ENCODE measurements around the gene ISG15.

The ISG15 gene

DNA sequence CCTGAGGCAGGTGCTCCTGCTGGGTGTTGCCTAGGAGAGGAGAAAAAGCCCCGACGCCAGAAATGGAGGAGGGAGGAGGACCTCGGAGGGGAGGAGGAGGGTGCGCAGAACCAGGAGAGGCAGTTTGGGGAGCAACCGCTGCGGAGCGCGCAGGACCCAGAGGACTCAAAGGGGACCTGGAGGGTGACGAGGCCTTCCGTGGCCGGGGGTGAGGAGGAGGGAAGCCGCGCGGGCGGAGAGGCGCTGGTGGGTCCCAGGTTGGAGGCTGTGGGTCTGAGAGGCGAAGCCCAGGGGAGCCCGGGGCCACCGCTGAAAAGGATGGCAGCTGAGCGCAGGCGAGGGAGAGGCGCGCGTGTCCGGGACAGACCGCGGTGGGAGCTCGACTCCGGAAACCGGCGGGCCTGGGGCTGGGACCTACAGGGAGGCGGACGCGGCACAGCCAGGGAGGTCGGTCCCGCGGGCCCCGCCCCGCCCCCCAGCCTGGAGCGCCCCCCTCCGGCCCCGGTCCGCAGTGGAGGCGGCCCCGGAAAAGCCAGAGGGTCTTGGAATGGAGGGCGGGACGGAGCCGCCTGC, 45.7 kb downstream of the ISG15 start:
- H3K27me3 ChIP-seq (replicated peaks) = no peaks in the 10 kb centered on the region
- H3K36me3 ChIP-seq (replicated peaks) = peaks cover 16% of the 10 kb centered on the region
- TF ChIP-seq, protein P1, sequence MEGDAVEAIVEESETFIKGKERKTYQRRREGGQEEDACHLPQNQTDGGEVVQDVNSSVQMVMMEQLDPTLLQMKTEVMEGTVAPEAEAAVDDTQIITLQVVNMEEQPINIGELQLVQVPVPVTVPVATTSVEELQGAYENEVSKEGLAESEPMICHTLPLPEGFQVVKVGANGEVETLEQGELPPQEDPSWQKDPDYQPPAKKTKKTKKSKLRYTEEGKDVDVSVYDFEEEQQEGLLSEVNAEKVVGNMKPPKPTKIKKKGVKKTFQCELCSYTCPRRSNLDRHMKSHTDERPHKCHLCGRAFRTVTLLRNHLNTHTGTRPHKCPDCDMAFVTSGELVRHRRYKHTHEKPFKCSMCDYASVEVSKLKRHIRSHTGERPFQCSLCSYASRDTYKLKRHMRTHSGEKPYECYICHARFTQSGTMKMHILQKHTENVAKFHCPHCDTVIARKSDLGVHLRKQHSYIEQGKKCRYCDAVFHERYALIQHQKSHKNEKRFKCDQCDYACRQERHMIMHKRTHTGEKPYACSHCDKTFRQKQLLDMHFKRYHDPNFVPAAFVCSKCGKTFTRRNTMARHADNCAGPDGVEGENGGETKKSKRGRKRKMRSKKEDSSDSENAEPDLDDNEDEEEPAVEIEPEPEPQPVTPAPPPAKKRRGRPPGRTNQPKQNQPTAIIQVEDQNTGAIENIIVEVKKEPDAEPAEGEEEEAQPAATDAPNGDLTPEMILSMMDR (IDR thresholded peaks at IDR 0.05; ENCODE audit: low read depth, low read length, missing control alignments) = peak; percentile 23
- DNase-seq = no peak
- no peak overlapping the region for H3K27ac ChIP-seq
- H3K4me3 ChIP-seq (ENCODE audit: low read depth, low read length) = peak overlapping the region; percentile 43
- in situ Hi-C loops (cut with HindIII; ENCODE audit: low pct_ligation_motif_present, low sequenced_read_pairs) = no loop called here

DNA sequence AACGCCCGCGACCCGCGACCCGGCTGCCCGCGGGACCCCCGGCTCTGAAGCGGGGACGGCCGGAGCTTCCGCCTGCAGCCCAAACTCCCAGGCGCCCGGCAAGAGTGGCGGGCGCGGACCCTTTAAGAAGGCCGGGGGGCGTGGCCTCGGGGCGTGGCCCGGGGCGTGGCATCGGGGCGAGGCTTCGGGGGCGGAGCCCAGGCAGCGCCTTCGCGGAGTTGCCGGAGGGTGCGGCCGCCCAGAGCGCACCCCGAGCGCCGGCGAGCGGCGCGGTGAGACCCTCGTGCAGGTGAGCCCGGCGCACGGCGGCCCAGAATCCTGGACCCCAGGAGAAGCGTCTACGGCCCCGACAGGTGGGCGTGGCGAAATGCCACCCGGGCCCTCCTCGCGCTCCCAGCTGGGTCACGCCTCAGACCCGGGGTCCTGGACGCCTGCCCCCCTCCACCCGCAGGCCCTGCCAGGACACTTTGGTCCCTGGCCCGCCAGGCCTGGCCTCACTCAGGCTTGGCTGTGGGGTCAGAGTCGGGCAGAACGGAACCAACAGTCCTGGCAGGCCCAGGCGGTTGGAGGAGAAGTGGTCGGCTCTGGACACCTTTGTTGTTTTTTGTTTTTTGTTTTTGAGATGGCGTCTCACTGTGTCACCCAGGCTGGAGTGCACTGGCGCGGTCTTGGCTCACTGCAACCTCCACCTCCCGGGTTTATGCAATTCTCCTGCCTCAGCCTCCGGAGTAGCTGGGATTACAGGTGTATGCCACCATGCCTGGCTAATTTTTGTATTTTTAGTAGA, 46.4 kb downstream of the ISG15 start:
- TF ChIP-seq, protein P1 (IDR thresholded peaks at IDR 0.05; ENCODE audit: low read depth, low read length, missing control alignments) = no peak
- in situ Hi-C loops (cut with HindIII; ENCODE audit: low pct_ligation_motif_present, low sequenced_read_pairs) = no loop called here
- Histone ChIP-seq H3K36me3 (replicated peaks) (peaks cover 9% of the 10 kb centered on the region), H3K27ac (no peak overlapping the region), H3K4me3 (ENCODE audit: low read depth, low read length) (peak overlapping the region; percentile 53), H3K27me3 (replicated peaks) (no peaks in the 10 kb centered on the region)
- DNase-seq = peak; percentile 58

DNA sequence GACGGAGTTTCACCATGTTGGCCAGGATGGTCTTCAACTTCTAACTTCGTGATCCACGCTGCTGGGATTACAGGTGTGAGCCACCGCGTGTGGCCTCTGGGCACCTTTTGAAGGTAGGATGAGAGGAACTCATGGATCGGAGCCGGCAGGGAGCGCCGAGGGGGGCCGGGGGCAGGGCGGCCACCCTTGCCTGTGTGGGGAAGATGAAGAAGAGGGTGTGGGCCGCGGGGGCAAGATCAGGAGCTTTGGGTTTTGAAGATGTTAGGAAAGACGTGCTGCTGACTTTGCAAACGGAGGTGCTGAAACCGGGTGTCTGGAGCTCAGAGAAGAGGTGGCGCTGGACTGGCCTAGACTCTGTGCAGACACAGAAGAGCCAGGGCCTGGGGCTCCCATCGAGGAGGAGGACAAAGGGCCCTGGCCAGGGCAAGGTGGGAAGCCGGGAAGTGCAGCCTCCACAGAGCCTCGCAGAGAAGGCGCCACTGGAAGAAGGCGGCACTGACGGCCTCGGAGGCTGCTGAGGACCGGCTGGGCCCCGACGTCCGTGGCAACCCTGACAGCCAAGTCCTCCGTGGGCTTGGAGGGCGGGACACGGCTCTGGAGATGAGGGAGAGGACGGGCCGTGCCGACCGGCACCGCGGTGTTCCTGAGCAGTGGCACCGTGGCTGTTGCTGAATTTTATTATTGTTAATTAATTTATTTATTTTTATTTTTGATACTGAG, 47.1 kb downstream of the ISG15 start:
- no peak for DNase-seq
- Histone ChIP-seq H3K27me3 (replicated peaks) (no peaks in the 10 kb centered on the region), H3K4me3 (ENCODE audit: low read depth, low read length) (no peak overlapping the region), H3K36me3 (replicated peaks) (peaks cover 2% of the 10 kb centered on the region), H3K27ac (no peak overlapping the region)
- TF ChIP-seq, protein P1 (IDR thresholded peaks at IDR 0.05; ENCODE audit: low read depth, low read length, missing control alignments) = no peak
- in situ Hi-C loops (cut with HindIII; ENCODE audit: low pct_ligation_motif_present, low sequenced_read_pairs) = no loop called here

DNA sequence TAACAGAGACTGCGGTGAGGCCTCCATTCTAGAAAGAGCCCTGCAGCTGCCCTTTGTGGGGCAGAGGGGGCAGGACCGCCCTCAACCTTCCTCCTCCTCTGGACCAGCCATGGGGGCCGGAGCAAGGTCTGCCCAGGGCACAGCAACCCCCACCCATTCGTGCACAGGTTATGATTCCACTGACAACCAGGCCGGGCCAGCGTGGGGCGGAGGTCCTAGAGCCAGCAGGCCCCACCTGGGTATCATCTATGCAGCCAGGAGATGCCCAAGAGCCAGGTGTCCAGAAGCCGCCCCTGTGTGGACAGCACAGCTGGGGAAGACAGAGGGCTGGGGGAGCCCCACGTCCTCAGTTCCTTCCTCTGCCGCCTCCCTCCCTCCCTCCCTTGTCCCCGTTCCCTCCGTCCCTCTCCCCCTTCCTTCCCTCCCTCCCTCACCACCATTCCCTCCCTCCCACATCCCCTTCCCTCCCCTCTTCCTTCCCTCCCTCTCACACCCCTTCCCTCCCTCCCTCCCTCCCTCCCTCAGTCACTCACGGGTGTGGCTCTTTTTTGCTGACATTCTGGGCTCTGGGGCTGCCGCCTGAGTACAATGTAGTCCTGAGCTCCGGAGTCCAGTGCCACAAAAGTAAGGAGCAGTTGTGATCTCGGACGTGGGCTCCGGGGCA, 48.5 kb downstream of the ISG15 start:
- in situ Hi-C loops (cut with HindIII; ENCODE audit: low pct_ligation_motif_present, low sequenced_read_pairs) = no loop called here
- H3K36me3 ChIP-seq (replicated peaks) = no peaks in the 10 kb centered on the region
- H3K27me3 ChIP-seq (replicated peaks) = no peaks in the 10 kb centered on the region
- H3K27ac ChIP-seq = no peak overlapping the region
- no peak overlapping the region for H3K4me3 ChIP-seq (ENCODE audit: low read depth, low read length)
- no peak for DNase-seq
- TF ChIP-seq, protein P1 (IDR thresholded peaks at IDR 0.05; ENCODE audit: low read depth, low read length, missing control alignments) = no peak

DNA sequence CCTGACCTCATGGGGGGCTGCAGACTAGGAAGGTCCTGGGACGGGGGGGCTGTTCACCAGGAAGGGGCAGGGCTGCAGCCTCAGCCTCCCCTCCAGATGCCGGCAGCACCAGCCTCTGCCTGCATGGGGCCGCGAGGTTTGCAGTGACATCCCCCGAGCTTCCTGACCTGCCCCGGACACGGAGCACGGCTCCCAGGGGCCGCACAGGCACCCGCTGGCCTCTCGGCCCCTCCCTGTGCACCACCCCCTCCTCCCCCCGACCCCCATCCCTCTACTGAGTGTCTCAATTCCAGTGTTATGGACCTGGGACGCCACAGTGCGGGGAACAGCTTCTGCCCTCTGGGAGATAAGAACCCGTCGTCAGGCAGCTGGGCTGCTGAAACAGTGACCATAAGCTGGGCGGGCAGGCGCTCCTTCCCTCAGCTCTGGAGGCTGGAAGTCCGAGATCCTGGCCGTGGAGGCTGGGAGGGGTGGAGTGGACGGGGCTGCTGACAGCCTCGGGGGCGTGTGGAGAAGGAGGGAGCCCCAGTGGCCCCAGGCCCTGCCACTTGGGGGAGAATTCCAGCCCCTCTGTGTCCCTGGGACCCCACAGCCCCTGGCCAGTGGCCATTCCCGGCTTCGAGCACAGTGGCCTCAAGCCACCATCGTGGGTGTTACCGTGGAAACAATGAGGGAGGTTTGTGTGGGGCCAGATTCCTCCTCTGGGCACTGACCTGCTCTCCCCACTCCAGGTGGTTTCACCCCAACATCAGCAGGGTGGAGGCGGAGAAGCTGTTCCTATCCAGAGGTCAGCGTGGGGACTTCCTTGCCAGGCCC, 49.3 kb downstream of the ISG15 start:
- H3K4me3 ChIP-seq (ENCODE audit: low read depth, low read length) = no peak overlapping the region

More for the DNA sequence above, 49.3 kb downstream of the ISG15 start:
- no peak for DNase-seq
- H3K36me3 ChIP-seq (replicated peaks) = no peaks in the 10 kb centered on the region
- no peak overlapping the region for H3K27ac ChIP-seq
- in situ Hi-C loops (cut with HindIII; ENCODE audit: low pct_ligation_motif_present, low sequenced_read_pairs) = no loop called here
- H3K27me3 ChIP-seq (replicated peaks) = no peaks in the 10 kb centered on the region
- TF ChIP-seq, protein P1 (IDR thresholded peaks at IDR 0.05; ENCODE audit: low read depth, low read length, missing control alignments) = no peak
